ENCODE data around the gene PBX3. TPM values are rescaled to one million over a fixed set of nuclear protein-coding genes. Genes with fewer than 3 reads are reported as not detected.

The PBX3 gene
- total RNA-seq, 1 donor from 2014 or later = 46.1 TPM

DNA sequence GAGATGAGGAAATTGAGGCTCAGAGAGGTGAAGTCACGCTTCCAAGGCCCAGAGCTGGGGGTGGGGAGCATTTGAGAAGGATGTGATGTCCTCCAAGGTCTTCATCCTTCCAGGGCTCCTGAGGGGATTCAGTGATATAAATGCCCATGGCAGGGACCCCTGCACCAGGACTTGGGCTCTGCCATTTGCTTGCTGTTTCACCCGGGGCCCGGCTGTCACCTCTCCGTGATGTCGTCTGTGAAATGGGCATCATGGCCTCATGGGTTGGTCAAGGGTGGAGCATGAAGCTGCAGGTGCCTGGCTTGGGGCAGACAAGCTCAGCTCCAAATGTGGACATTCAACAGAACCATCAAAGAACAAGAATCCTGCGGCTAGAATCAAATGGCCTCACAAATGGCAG, 253.1 kb downstream of the PBX3 start:
- intact Hi-C loops (cut with DNase I) = no loop called here
- DNase-seq = peak; percentile 28

DNA sequence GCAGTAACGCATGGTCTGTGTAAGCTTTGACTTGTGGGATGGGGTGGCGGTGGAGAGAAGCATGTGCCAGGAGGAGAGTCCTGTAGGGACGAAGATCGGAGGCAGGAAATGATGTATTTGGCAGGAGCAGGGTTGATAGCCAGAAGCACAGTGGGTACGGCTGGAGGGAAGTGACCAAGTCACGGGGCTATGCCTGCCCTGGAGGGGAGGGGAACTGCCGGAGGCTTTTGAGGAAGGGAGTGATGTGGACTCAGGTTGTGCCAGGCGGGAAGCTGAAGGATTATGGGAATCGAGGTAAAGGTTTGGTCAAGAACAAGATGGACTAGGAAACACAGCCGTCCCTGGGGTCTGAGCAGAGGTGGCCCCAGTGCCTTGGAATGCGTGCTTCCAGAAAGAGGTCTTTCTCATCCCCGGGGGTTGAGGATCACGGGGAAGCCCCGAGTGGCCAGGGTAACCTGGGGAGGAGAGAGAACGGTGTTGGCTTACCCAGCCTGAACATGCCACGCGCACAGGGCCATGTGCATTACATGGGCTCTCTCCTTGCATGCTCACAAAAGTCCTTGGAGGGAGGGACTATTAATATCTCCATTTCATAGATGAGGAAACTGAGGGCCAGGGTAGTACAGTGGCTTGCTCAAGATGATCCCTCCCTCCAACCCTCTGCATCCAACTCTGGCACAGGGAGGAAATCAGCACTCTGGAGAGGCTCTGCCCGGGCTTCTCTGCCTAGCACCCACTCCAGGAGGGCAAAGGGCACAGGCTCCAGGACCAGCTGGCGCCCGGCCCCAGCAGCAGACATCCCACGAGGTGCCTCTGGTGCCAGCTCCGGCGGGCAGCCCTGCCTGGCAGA, 253.8 kb downstream of the PBX3 start:
- Histone ChIP-seq H3K4me1 (no peaks in the 10 kb centered on the region), H3K27me3 (ENCODE audit: low read depth) (no peaks in the 10 kb centered on the region), H3K27ac (no peak overlapping the region), H3K4me3 (no peak overlapping the region), H3K36me3 (no peaks in the 10 kb centered on the region), H3K9me3 (no peaks in the 10 kb centered on the region)
- intact Hi-C loops (cut with DNase I) = no loop called here
- TF ChIP-seq, protein P1, sequence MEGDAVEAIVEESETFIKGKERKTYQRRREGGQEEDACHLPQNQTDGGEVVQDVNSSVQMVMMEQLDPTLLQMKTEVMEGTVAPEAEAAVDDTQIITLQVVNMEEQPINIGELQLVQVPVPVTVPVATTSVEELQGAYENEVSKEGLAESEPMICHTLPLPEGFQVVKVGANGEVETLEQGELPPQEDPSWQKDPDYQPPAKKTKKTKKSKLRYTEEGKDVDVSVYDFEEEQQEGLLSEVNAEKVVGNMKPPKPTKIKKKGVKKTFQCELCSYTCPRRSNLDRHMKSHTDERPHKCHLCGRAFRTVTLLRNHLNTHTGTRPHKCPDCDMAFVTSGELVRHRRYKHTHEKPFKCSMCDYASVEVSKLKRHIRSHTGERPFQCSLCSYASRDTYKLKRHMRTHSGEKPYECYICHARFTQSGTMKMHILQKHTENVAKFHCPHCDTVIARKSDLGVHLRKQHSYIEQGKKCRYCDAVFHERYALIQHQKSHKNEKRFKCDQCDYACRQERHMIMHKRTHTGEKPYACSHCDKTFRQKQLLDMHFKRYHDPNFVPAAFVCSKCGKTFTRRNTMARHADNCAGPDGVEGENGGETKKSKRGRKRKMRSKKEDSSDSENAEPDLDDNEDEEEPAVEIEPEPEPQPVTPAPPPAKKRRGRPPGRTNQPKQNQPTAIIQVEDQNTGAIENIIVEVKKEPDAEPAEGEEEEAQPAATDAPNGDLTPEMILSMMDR (IDR thresholded peaks at IDR 0.05) = no peak
- peak; percentile 36 for DNase-seq
- no peak for ATAC-seq

More for the DNA sequence above, 253.1 kb downstream of the PBX3 start:
- Histone ChIP-seq H3K9me3 (no peaks in the 10 kb centered on the region), H3K36me3 (no peaks in the 10 kb centered on the region), H3K27ac (no peak overlapping the region), H3K4me1 (no peaks in the 10 kb centered on the region), H3K4me3 (no peak overlapping the region), H3K27me3 (ENCODE audit: low read depth) (no peaks in the 10 kb centered on the region)
- no peak for ATAC-seq
- TF ChIP-seq, protein P1 (IDR thresholded peaks at IDR 0.05) = no peak

DNA sequence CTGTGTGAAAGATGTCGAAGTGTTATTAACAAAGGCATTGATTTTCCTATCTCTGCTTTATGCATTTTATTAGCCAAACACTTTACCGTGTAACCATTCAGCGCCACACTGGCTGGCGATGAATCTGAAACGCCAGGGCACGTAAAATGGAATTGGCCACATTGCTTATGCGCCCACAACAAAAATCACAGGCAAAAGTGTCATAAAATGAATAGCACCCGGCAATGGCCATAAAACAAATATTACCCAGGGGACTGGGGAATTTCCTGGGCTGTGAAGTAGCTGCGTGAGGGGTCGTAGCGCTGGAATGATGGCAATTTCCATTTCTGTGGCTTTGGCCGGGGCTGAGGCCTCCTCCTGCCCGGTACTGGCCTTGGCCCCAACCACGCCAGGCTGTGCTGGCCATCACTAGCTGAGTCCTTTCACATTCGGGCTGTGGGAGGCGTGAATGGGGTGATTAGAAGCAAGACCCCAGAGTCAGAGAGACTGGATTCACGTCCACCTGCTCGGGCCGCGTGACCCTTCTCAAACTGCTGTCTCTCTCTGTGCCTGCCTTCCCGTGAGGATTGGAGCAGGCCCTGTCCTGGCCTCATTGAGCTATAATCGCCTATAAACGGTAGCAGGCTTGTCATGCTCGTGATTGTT, 254.5 kb downstream of the PBX3 start:
- no peaks in the 10 kb centered on the region for H3K36me3 ChIP-seq
- TF ChIP-seq, protein P1 (IDR thresholded peaks at IDR 0.05) = no peak
- intact Hi-C loops (cut with DNase I) = no loop called here
- DNase-seq (peak; percentile 38), ATAC-seq (no peak)
- no peaks in the 10 kb centered on the region for H3K27me3 ChIP-seq (ENCODE audit: low read depth)
- no peaks in the 10 kb centered on the region for H3K9me3 ChIP-seq
- H3K4me1 ChIP-seq = no peaks in the 10 kb centered on the region
- H3K27ac ChIP-seq = no peak overlapping the region
- no peak overlapping the region for H3K4me3 ChIP-seq

DNA sequence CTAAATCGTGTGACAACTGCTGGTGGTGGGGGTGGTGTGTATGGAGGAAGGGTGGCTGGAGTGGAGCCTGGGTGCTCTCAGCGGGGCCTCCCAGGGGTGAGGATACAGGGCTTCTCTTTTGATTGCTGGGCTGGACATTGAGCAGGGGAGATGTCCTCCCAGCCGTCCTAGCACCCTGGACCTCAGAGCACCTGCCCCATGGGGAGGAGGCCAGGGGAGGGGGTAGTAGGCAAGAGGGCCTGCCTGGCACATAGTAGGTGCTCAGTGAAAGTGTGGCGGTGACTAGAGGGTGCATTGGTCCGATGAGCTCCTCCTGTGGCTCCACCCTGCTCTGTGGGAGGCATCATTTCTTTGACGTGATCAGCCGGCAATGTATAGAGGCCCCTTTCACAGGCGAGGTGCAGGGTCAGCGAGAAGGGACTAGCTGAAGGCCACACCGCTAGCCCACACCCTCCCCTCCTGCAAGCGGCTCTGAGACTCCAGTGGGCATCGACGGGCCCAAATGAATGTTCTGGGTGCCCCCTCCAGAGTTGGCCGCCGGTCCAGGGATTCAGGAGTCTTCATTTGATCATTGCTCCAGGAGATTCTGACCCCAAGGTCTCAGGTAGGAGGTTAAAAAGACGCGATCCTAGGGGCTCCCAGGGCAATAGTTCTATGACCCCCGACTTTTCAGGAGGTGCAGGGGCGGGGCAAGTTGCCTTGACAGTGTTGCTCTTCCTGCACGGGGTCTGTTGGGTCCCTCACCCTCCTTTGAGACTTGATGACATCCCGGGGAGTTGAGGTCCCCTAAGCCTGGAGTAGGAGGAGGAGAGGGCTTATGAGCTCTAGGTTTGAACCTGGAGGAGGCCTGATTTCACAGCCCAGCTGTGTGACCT, 255.5 kb downstream of the PBX3 start:
- Histone ChIP-seq H3K9me3 (no peaks in the 10 kb centered on the region), H3K4me3 (no peak overlapping the region), H3K27ac (no peak overlapping the region), H3K27me3 (ENCODE audit: low read depth) (no peaks in the 10 kb centered on the region), H3K4me1 (no peaks in the 10 kb centered on the region), H3K36me3 (no peaks in the 10 kb centered on the region)
- TF ChIP-seq, protein P1 (IDR thresholded peaks at IDR 0.05) = no peak
- intact Hi-C loops (cut with DNase I) = no loop called here
- DNase-seq = no peak
- ATAC-seq = no peak

DNA sequence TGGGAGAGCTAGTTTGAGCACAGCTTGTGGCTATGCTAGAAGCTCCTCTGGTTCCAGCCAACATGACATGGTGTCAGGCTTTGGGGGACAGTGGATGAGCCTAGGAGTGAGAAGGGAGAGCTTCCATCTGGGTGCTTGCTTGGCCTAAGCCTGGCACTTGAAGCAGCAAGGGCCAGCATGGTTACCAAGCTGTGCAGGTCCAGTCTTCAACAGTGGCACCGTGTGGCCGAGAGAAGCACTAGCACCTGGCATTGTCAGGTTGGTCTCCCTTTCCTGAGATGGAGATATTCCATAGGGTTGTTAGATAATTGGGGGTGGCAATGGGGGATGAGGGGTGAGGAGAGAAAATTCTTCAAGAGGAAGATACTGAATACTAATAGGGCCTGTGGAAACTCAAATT, 261.9 kb downstream of the PBX3 start:
- intact Hi-C loops (cut with DNase I) = no loop called here
- ATAC-seq (no peak), DNase-seq (no peak)
- Histone ChIP-seq H3K27ac (no peak overlapping the region), H3K36me3 (no peaks in the 10 kb centered on the region), H3K4me1 (no peaks in the 10 kb centered on the region), H3K4me3 (no peak overlapping the region), H3K27me3 (ENCODE audit: low read depth) (no peaks in the 10 kb centered on the region), H3K9me3 (peaks cover 17% of the 10 kb centered on the region)
- TF ChIP-seq, protein P1 (IDR thresholded peaks at IDR 0.05) = no peak

All from lower lobe of right lung (tissue), 2 donors.